Astrocyte (in vitro differentiated cells and primary cell): ENCODE results near the gene TRMT5. TPM values are rescaled to one million over a fixed set of nuclear protein-coding genes. Genes with fewer than 3 reads are reported as not detected.
A peak's percentile ranks its signal among the peaks of the same experiment; 100 is the strongest.

Experiments used
- DNase-seq: peaks from one replicate; pipeline ENCODE4 v3.0.0-alpha.2; 2010; ENCODE audit warnings: low read depth
- FAIRE-seq: peaks from 2 replicates; lab custom pipeline; 2011; peaks lifted over from hg19 to GRCh38; lab: Jason Lieb, UNC
- H2AFZ ChIP-seq: 2 replicates; pipeline ENCODE4 v1.6.0; 2012; ENCODE audit warnings: low read depth, low read length, inconsistent platforms
- H3K27ac ChIP-seq: 2 replicates; pipeline ENCODE4 v1.5.1; 2011; ENCODE audit warnings: low read depth, low read length, inconsistent platforms
- H3K27me3 ChIP-seq: 2 replicates; pipeline ENCODE4 v1.6.0; 2011; ENCODE audit warnings: low read length, inconsistent platforms; ENCODE audit not compliant: insufficient read depth
- H3K36me3 ChIP-seq: 2 replicates; pipeline ENCODE4 v1.5.1; 2011; ENCODE audit warnings: low read length, inconsistent platforms; ENCODE audit not compliant: insufficient read depth
- H3K4me1 ChIP-seq: 2 replicates; pipeline ENCODE4 v1.5.1; 2011; ENCODE audit warnings: low read length, inconsistent platforms; ENCODE audit not compliant: insufficient read depth
- H3K4me2 ChIP-seq: 2 replicates; pipeline ENCODE4 v1.6.0; 2012; ENCODE audit warnings: low read length, inconsistent platforms
- H3K4me3 ChIP-seq: 2 replicates; pipeline ENCODE4 v1.5.1; 2011; ENCODE audit warnings: low read depth, mild to moderate bottlenecking, low read length, inconsistent platforms; ENCODE audit not compliant: insufficient read depth
- H3K79me2 ChIP-seq: 2 replicates; pipeline ENCODE4 v1.6.0; 2012; ENCODE audit warnings: mild to moderate bottlenecking, low read length, inconsistent platforms; ENCODE audit not compliant: insufficient read depth
- H3K9ac ChIP-seq: 2 replicates; pipeline ENCODE4 v1.6.0; 2012; ENCODE audit warnings: mild to moderate bottlenecking, low read length, inconsistent platforms
- H3K9me3 ChIP-seq: 2 replicates; pipeline ENCODE4 v1.5.1; 2012; ENCODE audit warnings: low read depth, mild to moderate bottlenecking, low read length, inconsistent platforms; ENCODE audit not compliant: insufficient read depth
- H4K20me1 ChIP-seq: 2 replicates; pipeline ENCODE4 v1.6.0; 2012; ENCODE audit warnings: low read length, inconsistent platforms; ENCODE audit not compliant: insufficient read depth
- H3K27ac Mint-ChIP-seq: one replicate; pipeline ENCODE4 v1.8.0; 2021; ENCODE audit warnings: mild to moderate bottlenecking, mixed read lengths; ENCODE audit not compliant: unreplicated experiment
- H3K27me3 Mint-ChIP-seq: one replicate; pipeline ENCODE4 v1.8.0; 2021; ENCODE audit warnings: low read depth, mixed read lengths; ENCODE audit not compliant: unreplicated experiment
- H3K36me3 Mint-ChIP-seq: one replicate; pipeline ENCODE4 v1.8.0; 2021; ENCODE audit warnings: low read depth, mixed read lengths; ENCODE audit not compliant: unreplicated experiment
- H3K4me1 Mint-ChIP-seq: one replicate; pipeline ENCODE4 v1.8.0; 2021; ENCODE audit warnings: low read depth, mixed read lengths; ENCODE audit not compliant: unreplicated experiment
- H3K4me3 Mint-ChIP-seq: one replicate; pipeline ENCODE4 v1.8.0; 2021; ENCODE audit warnings: mild to moderate bottlenecking, moderate library complexity, mixed read lengths; ENCODE audit not compliant: unreplicated experiment
- H3K9me3 Mint-ChIP-seq: one replicate; pipeline ENCODE4 v1.8.0; 2021; ENCODE audit warnings: mild to moderate bottlenecking, mixed read lengths; ENCODE audit not compliant: unreplicated experiment
- CTCF ChIP-seq: IDR thresholded peaks from 2 replicates; pipeline ENCODE4 v1.5.1; 2011; ENCODE audit warnings: low read depth, mild to moderate bottlenecking, inconsistent platforms, low read length, moderate library complexity; ENCODE audit not compliant: insufficient read depth
- EZH2 ChIP-seq: IDR thresholded peaks from 2 replicates; pipeline ENCODE4 v1.6.1; 2012; ENCODE audit warnings: mild to moderate bottlenecking, low read length, inconsistent platforms; ENCODE audit not compliant: insufficient read depth
- total RNA-seq: library from RNA; stranded (reverse); gene quantifications from 2 replicates; pipeline ENCODE4 v1.2.1, GENCODE V29; 2021

Gene TRMT5
- total RNA-seq, 1 donor from 2014 or later = 14.8 TPM

- Mint-ChIP-seq H3K9me3 (peaks cover 13% of the 10 kb centered on the region), H3K4me1 (no peaks in the 10 kb centered on the region), H3K27ac (no peak overlapping the region), H3K36me3 (peaks cover 26% of the 10 kb centered on the region), H3K27me3 (no peaks in the 10 kb centered on the region), H3K4me3 (no peak overlapping the region)
- peaks cover 2% of the 10 kb centered on the region for H4K20me1 ChIP-seq
- no peaks in the 10 kb centered on the region for H3K27me3 ChIP-seq
- no peaks in the 10 kb centered on the region for H3K36me3 ChIP-seq
- DNase-seq (no peak), FAIRE-seq (no peak)
- H3K4me3 ChIP-seq = no peak overlapping the region
- H3K4me2 ChIP-seq = no peak overlapping the region
- no peak overlapping the region for H2AFZ ChIP-seq
- peaks cover 5% of the 10 kb centered on the region for H3K79me2 ChIP-seq
- no peak for TF ChIP-seq EZH2
- TF ChIP-seq CTCF = no peak
- H3K4me1 ChIP-seq = peaks cover under 1% of the 10 kb centered on the region
- H3K27ac ChIP-seq = no peak overlapping the region
- no peak overlapping the region for H3K9ac ChIP-seq
- peaks cover 4% of the 10 kb centered on the region for H3K9me3 ChIP-seq
These were observed 24.7 kb downstream of the TRMT5 start for GRCh38 chr14:60956202-60956601.

- no peak overlapping the region for H3K4me2 ChIP-seq
- H3K27me3 Mint-ChIP-seq = no peaks in the 10 kb centered on the region
These were observed 29.0 kb downstream of the TRMT5 start for GRCh38 chr14:60951776-60952435.

More at GRCh38 chr14:60951776-60952435, 29.0 kb downstream of the TRMT5 start:
- no peaks in the 10 kb centered on the region for H3K79me2 ChIP-seq
- no peak overlapping the region for H3K27ac ChIP-seq
- H3K9me3 ChIP-seq = no peaks in the 10 kb centered on the region
- Mint-ChIP-seq H3K36me3 (peaks cover 7% of the 10 kb centered on the region), H3K27ac (no peak overlapping the region), H3K4me1 (no peaks in the 10 kb centered on the region), H3K4me3 (no peak overlapping the region), H3K9me3 (no peaks in the 10 kb centered on the region)
- DNase-seq (peak; percentile 62), FAIRE-seq (no peak)
- no peaks in the 10 kb centered on the region for H3K27me3 ChIP-seq
- no peak overlapping the region for H3K9ac ChIP-seq
- no peak overlapping the region for H3K4me3 ChIP-seq
- no peaks in the 10 kb centered on the region for H4K20me1 ChIP-seq
- H3K36me3 ChIP-seq = no peaks in the 10 kb centered on the region
- peaks cover 3% of the 10 kb centered on the region for H3K4me1 ChIP-seq
- H2AFZ ChIP-seq = no peak overlapping the region
- TF ChIP-seq EZH2 (no peak), CTCF (no peak)
